WTC11 (cell line): ENCODE results near the gene HENMT1. TPM values are rescaled to one million over a fixed set of nuclear protein-coding genes. Genes with fewer than 3 reads are reported as not detected.

Experiments
- ATAC-seq: fragments of 200-7000 bp; cut with Tn5 transposase; 2 replicates; pipeline ENCODE4 v1.10.0; 2021; ENCODE audit warnings: mild to moderate bottlenecking, moderate library complexity
- CTCF ChIA-PET: fragments of 300-600 bp; sonication (Branson Sonifier 250); formaldehyde crosslinking; loops from one replicate; lab custom pipeline; 2021; ENCODE audit warnings: antibody characterized with exemption; lab: Charles Lee
- POLR2A ChIA-PET: fragments of 350-600 bp; sonication (Branson Sonifier 250); formaldehyde crosslinking; loops from one replicate; lab custom pipeline; 2021; ENCODE audit warnings: antibody characterized with exemption; lab: Charles Lee
- DNase-seq: peaks from one replicate; pipeline ENCODE4 v3.0.0; 2021; ENCODE audit warnings: low spot score
- H3K27ac Mint-ChIP-seq: 2 replicates; pipeline ENCODE4 v1.8.0; 2021; ENCODE audit warnings: mixed read lengths
- H3K27me3 Mint-ChIP-seq: 2 replicates; pipeline ENCODE4 v1.8.0; 2021; ENCODE audit warnings: low read depth, mild to moderate bottlenecking, moderate library complexity, mixed read lengths
- H3K36me3 Mint-ChIP-seq: 2 replicates; pipeline ENCODE4 v1.8.0; 2021; ENCODE audit warnings: mixed read lengths
- H3K4me1 Mint-ChIP-seq: 2 replicates; pipeline ENCODE4 v1.8.0; 2022; ENCODE audit warnings: mixed read lengths
- H3K4me3 Mint-ChIP-seq: 2 replicates; pipeline ENCODE4 v1.8.0; 2021; ENCODE audit warnings: mild to moderate bottlenecking, moderate library complexity, mixed read lengths
- H3K9me3 Mint-ChIP-seq: 2 replicates; pipeline ENCODE4 v1.8.0; 2021; ENCODE audit warnings: mixed read lengths
- ATF1 ChIP-seq: sonication (generic); formaldehyde crosslinking; IDR thresholded peaks from 2 replicates; pipeline ENCODE4 v1.8.1; 2023; ENCODE audit warnings: mild to moderate bottlenecking, moderate library complexity, missing genetic modification reagents
- ESRRA ChIP-seq: sonication (generic); formaldehyde crosslinking; IDR thresholded peaks from 2 replicates; pipeline ENCODE4 v1.8.1; 2022; ENCODE audit warnings: mild to moderate bottlenecking, missing genetic modification reagents, borderline replicate concordance
- JAZF1 ChIP-seq: fragments of 250-450 bp; sonication (Bioruptor Pico); IDR thresholded peaks from 2 replicates; pipeline ENCODE4 v1.9.0; 2021; ENCODE audit warnings: moderate library complexity, mild to moderate bottlenecking, inconsistent platforms
- KAT7 ChIP-seq: sonication (generic); formaldehyde crosslinking; IDR thresholded peaks from 2 replicates; pipeline ENCODE4 v1.8.1; 2023; ENCODE audit warnings: missing genetic modification reagents, mild to moderate bottlenecking, borderline replicate concordance
- MYBL2 ChIP-seq: sonication (generic); formaldehyde crosslinking; IDR thresholded peaks from 2 replicates; pipeline ENCODE4 v1.8.1; 2023; ENCODE audit warnings: mild to moderate bottlenecking, moderate library complexity, missing genetic modification reagents
- NR2C2 ChIP-seq: sonication (generic); formaldehyde crosslinking; IDR thresholded peaks from 2 replicates; pipeline ENCODE4 v1.8.0; 2022; ENCODE audit warnings: mild to moderate bottlenecking, missing genetic modification reagents
- PRRX2 ChIP-seq: fragments of 250-450 bp; sonication (Bioruptor Pico); IDR thresholded peaks from 2 replicates; pipeline ENCODE4 v1.8.0; 2021; ENCODE audit warnings: mild to moderate bottlenecking
- SMAD3 ChIP-seq: sonication (generic); formaldehyde crosslinking; IDR thresholded peaks from 2 replicates; pipeline ENCODE4 v1.8.0; 2022; ENCODE audit warnings: missing genetic modification reagents, mild to moderate bottlenecking, borderline replicate concordance
- SP1 ChIP-seq: sonication (generic); formaldehyde crosslinking; conservative IDR thresholded peaks from 2 replicates; pipeline ENCODE4 v1.8.1; 2022; ENCODE audit warnings: missing genetic modification reagents
- TEAD4 ChIP-seq: sonication (generic); formaldehyde crosslinking; IDR thresholded peaks from 2 replicates; pipeline ENCODE4 v1.8.0; 2022; ENCODE audit warnings: mild to moderate bottlenecking, missing genetic modification reagents
- TP53 ChIP-seq: sonication (generic); formaldehyde crosslinking; IDR thresholded peaks from 2 replicates; pipeline ENCODE4 v1.8.1; 2023; ENCODE audit warnings: mild to moderate bottlenecking, missing genetic modification reagents
- ZBTB21 ChIP-seq: sonication (generic); formaldehyde crosslinking; IDR thresholded peaks from 2 replicates; pipeline ENCODE4 v1.8.1; 2023; ENCODE audit warnings: mild to moderate bottlenecking, missing genetic modification reagents, borderline replicate concordance
- ZMAT4 ChIP-seq: fragments of 250-450 bp; sonication (Bioruptor Pico); IDR thresholded peaks from 2 replicates; pipeline ENCODE4 v1.9.0; 2021; ENCODE audit warnings: mild to moderate bottlenecking
- ZNF263 ChIP-seq: sonication (generic); formaldehyde crosslinking; IDR thresholded peaks from 2 replicates; pipeline ENCODE4 v1.8.1; 2022; ENCODE audit warnings: low read depth, mild to moderate bottlenecking, moderate library complexity, missing genetic modification reagents
- ZNF317 ChIP-seq: sonication (generic); formaldehyde crosslinking; IDR thresholded peaks from 2 replicates; pipeline ENCODE4 v1.8.1; 2023; ENCODE audit warnings: low read depth, mild to moderate bottlenecking, moderate library complexity, missing genetic modification reagents, borderline replicate concordance
- total RNA-seq: library from RNA; stranded (reverse); gene quantifications from 3 replicates; pipeline ENCODE4 v1.2.3, GENCODE V29; 2021
- TF ChIP-seq, protein P1 (sequence below): sonication (generic); formaldehyde crosslinking; IDR thresholded peaks from 2 replicates; pipeline ENCODE4 v1.8.0; 2022; ENCODE audit warnings: mild to moderate bottlenecking, missing genetic modification reagents
- TF ChIP-seq, protein P2 (sequence below): fragments of 200-600 bp; IDR thresholded peaks from 2 replicates; pipeline ENCODE4 v1.8.0; 2022; ENCODE audit warnings: antibody characterized with exemption
- TF ChIP-seq, protein P3 (sequence below): sonication (generic); formaldehyde crosslinking; IDR thresholded peaks from 2 replicates; pipeline ENCODE4 v1.8.1; 2023; ENCODE audit warnings: mild to moderate bottlenecking, missing genetic modification reagents

HENMT1 gene
- total RNA-seq, 1 experiment from 2014 or later: 4.7 TPM

GRCh38 chr1:108665067-108665466 lies 4.2 kb upstream of the HENMT1 start (continued):
- TF ChIP-seq ZNF263 (CRISPR knock-in tag) (no peak), PRRX2 (CRISPR knock-in tag) (no peak), ESRRA (CRISPR knock-in tag) (no peak)

DNA sequence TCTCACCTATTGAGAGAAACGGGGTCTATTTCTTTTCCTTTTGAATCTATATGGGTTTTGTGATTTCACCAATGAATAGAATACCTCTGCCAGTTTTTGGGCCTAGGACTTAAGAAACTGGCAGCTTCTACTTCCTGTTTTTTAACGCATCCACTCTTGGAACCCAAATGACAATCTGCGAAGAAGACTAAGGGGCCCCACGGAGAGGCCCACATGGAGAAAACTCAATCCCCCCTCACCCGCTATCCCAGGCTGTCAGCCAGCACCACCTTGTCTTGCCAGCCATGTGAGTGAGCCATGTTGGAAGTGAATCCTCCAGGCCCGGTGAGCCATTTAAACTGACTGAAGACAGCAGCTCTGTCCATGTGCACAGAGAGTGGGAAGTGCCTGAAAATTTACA lies 3.6 kb upstream of the HENMT1 start:
- CTCF ChIA-PET: no interaction called here
- DNase-seq (no peak), ATAC-seq (no peak)
- Mint-ChIP-seq H3K27me3 (peaks cover 44% of the 10 kb centered on the region), H3K4me3 (no peak overlapping the region), H3K27ac (no peak overlapping the region), H3K9me3 (peaks cover 12% of the 10 kb centered on the region), H3K36me3 (no peaks in the 10 kb centered on the region; the same call in 1 of the 2 replicates), H3K4me1 (0 out of 2 replicates have a peak, but pooled peaks cover 4% of the 10 kb centered on the region)
- TF ChIP-seq JAZF1 (CRISPR knock-in tag) (no peak), SMAD3 (CRISPR knock-in tag) (no peak), SP1 (CRISPR knock-in tag) (no peak), MYBL2 (CRISPR knock-in tag) (no peak)
- POLR2A ChIA-PET: no interaction called here

- POLR2A ChIA-PET: no interaction called here
Measured at GRCh38 chr1:108663074-108663473, 2.2 kb upstream of the HENMT1 start.

More at GRCh38 chr1:108663074-108663473, 2.2 kb upstream of the HENMT1 start:
- Mint-ChIP-seq H3K4me1 (0 out of 2 replicates have a peak, but pooled peaks cover 4% of the 10 kb centered on the region), H3K36me3 (no peaks in the 10 kb centered on the region; the same call in 1 of the 2 replicates), H3K27ac (no peak overlapping the region), H3K4me3 (no peak overlapping the region), H3K9me3 (peaks cover 6% of the 10 kb centered on the region), H3K27me3 (peaks cover 46% of the 10 kb centered on the region)
- CTCF ChIA-PET: no interaction called here
- ATAC-seq (no peak), DNase-seq (no peak)
- TF ChIP-seq ZMAT4 (CRISPR knock-in tag) (no peak), TEAD4 (CRISPR knock-in tag) (no peak), ZNF317 (CRISPR knock-in tag) (no peak), ATF1 (CRISPR knock-in tag) (no peak), ESRRA (CRISPR knock-in tag) (no peak), TP53 (CRISPR knock-in tag) (no peak), JAZF1 (CRISPR knock-in tag) (no peak), ZBTB21 (CRISPR knock-in tag) (no peak), KAT7 (no peak), NR2C2 (CRISPR knock-in tag) (no peak)
- TF ChIP-seq, protein P1, sequence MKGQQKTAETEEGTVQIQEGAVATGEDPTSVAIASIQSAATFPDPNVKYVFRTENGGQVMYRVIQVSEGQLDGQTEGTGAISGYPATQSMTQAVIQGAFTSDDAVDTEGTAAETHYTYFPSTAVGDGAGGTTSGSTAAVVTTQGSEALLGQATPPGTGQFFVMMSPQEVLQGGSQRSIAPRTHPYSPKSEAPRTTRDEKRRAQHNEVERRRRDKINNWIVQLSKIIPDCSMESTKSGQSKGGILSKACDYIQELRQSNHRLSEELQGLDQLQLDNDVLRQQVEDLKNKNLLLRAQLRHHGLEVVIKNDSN: no peak
- TF ChIP-seq, protein P2, sequence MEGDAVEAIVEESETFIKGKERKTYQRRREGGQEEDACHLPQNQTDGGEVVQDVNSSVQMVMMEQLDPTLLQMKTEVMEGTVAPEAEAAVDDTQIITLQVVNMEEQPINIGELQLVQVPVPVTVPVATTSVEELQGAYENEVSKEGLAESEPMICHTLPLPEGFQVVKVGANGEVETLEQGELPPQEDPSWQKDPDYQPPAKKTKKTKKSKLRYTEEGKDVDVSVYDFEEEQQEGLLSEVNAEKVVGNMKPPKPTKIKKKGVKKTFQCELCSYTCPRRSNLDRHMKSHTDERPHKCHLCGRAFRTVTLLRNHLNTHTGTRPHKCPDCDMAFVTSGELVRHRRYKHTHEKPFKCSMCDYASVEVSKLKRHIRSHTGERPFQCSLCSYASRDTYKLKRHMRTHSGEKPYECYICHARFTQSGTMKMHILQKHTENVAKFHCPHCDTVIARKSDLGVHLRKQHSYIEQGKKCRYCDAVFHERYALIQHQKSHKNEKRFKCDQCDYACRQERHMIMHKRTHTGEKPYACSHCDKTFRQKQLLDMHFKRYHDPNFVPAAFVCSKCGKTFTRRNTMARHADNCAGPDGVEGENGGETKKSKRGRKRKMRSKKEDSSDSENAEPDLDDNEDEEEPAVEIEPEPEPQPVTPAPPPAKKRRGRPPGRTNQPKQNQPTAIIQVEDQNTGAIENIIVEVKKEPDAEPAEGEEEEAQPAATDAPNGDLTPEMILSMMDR: no peak
- TF ChIP-seq, protein P3, sequence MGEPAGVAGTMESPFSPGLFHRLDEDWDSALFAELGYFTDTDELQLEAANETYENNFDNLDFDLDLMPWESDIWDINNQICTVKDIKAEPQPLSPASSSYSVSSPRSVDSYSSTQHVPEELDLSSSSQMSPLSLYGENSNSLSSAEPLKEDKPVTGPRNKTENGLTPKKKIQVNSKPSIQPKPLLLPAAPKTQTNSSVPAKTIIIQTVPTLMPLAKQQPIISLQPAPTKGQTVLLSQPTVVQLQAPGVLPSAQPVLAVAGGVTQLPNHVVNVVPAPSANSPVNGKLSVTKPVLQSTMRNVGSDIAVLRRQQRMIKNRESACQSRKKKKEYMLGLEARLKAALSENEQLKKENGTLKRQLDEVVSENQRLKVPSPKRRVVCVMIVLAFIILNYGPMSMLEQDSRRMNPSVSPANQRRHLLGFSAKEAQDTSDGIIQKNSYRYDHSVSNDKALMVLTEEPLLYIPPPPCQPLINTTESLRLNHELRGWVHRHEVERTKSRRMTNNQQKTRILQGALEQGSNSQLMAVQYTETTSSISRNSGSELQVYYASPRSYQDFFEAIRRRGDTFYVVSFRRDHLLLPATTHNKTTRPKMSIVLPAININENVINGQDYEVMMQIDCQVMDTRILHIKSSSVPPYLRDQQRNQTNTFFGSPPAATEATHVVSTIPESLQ: no peak
